ENCODE measurements around the gene C21orf91.

- TF ChIP-seq CTCF (IDR thresholded peaks at IDR 0.05 in 4 of 5, conservative IDR thresholded peaks at IDR 0.05 in 1 of 5) (no peak), POLR2A (IDR thresholded peaks at IDR 0.05) (no peak)
These were observed 24.5 kb downstream of the C21orf91 start for GRCh38 chr21:17794518-17795145.
